Mucosa of rectum (tissue), 2 donors: Measurements from ENCODE around the gene NOCT.

Experiments
- H3K27ac ChIP-seq, 2 donors: one replicate each; pipeline ENCODE4 v1.7.0; 2013; ENCODE audit warnings: inconsistent platforms in 2 of 2, low read depth in 2 of 2, low read length in 2 of 2
- H3K27me3 ChIP-seq, 2 donors: one replicate each; pipeline ENCODE4 v1.7.0; 2013; ENCODE audit warnings: low read length in 2 of 2; ENCODE audit not compliant: control insufficient read depth in 2 of 2, insufficient read depth in 2 of 2
- H3K36me3 ChIP-seq, 2 donors: one replicate each; pipeline ENCODE4 v1.7.0; 2013; ENCODE audit warnings: low read length in 2 of 2; ENCODE audit not compliant: control insufficient read depth in 2 of 2, insufficient read depth in 2 of 2
- H3K4me1 ChIP-seq, 2 donors: one replicate each; pipeline ENCODE4 v1.7.0; 2013; ENCODE audit warnings: low read length in 2 of 2, mild to moderate bottlenecking in 1 of 2; ENCODE audit not compliant: control insufficient read depth in 2 of 2, insufficient read depth in 2 of 2
- H3K4me3 ChIP-seq, 2 donors: one replicate each; pipeline ENCODE4 v1.7.0; 2013; ENCODE audit warnings: low read length in 2 of 2
- H3K9ac ChIP-seq, 2 donors: one replicate each; pipeline ENCODE4 v1.7.0; 2013; ENCODE audit warnings: low read length in 2 of 2, low read depth in 1 of 2, mild to moderate bottlenecking in 1 of 2
- H3K9me3 ChIP-seq, 2 donors: one replicate each; pipeline ENCODE4 v1.7.0; 2013; ENCODE audit warnings: low read length in 2 of 2; ENCODE audit not compliant: control insufficient read depth in 2 of 2
- donor health status: healthy.
- donor health status: Normal muscosa, but diverticular disease.

NOCT gene

GRCh38 chr4:139076016-139076744 lies 60.6 kb downstream of the NOCT start:
- Histone ChIP-seq H3K9ac (no peak overlapping the region), H3K4me3 (no peak overlapping the region), H3K27me3 (no peaks in the 10 kb centered on the region), H3K4me1 (peaks cover under 1 to 1% of the 10 kb centered on the region in 2 donors), H3K36me3 (peaks cover 18 to 21% of the 10 kb centered on the region in 2 donors), H3K27ac (no peak overlapping the region), H3K9me3 (no peaks in the 10 kb centered on the region)

GRCh38 chr4:139077567-139078355 lies 62.2 kb downstream of the NOCT start:
- Histone ChIP-seq H3K4me3 (no peak overlapping the region), H3K9me3 (no peaks in the 10 kb centered on the region), H3K36me3 (peaks cover 2 to 6% of the 10 kb centered on the region in 2 donors), H3K27ac (no peak overlapping the region), H3K4me1 (peaks cover 11 to 14% of the 10 kb centered on the region in 2 donors), H3K9ac (no peak overlapping the region), H3K27me3 (no peaks in the 10 kb centered on the region)

GRCh38 chr4:139078926-139079325 lies 63.3 kb downstream of the NOCT start:
- Histone ChIP-seq H3K9me3 (no peaks in the 10 kb centered on the region), H3K27ac (no peak overlapping the region), H3K4me3 (no peak overlapping the region)

GRCh38 chr4:139082750-139083606 lies 67.4 kb downstream of the NOCT start:
- Histone ChIP-seq H3K4me1 (peaks cover 18 to 19% of the 10 kb centered on the region in 2 donors), H3K9me3 (no peaks in the 10 kb centered on the region), H3K4me3 (peak overlapping the region; percentile 93 to 98), H3K9ac (peak overlapping the region; percentile 91 to 95), H3K36me3 (no peaks in the 10 kb centered on the region), H3K27me3 (no peaks in the 10 kb centered on the region), H3K27ac (peak overlapping the region; percentile 97 to 99)

More at GRCh38 chr4:139078926-139079325, 63.3 kb downstream of the NOCT start:
- peaks cover 11 to 14% of the 10 kb centered on the region in 2 donors for H3K4me1 ChIP-seq
- H3K27me3 ChIP-seq: no peaks in the 10 kb centered on the region
- no peak overlapping the region for H3K9ac ChIP-seq
- no peaks in the 10 kb centered on the region for H3K36me3 ChIP-seq

- peaks cover 18 to 19% of the 10 kb centered on the region in 2 donors for H3K4me1 ChIP-seq
- no peaks in the 10 kb centered on the region for H3K36me3 ChIP-seq
- no peaks in the 10 kb centered on the region for H3K9me3 ChIP-seq
- peak overlapping the region; percentile 97 to 99 for H3K27ac ChIP-seq
- H3K27me3 ChIP-seq: no peaks in the 10 kb centered on the region
- H3K4me3 ChIP-seq: peak overlapping the region; percentile 93 to 98
- peak overlapping the region; percentile 91 to 95 for H3K9ac ChIP-seq
Measured at GRCh38 chr4:139083607-139083955, 68.0 kb downstream of the NOCT start.

GRCh38 chr4:139083956-139084803 lies 68.6 kb downstream of the NOCT start:
- H3K9me3 ChIP-seq: no peaks in the 10 kb centered on the region
- peak overlapping the region; percentile 91 to 95 for H3K9ac ChIP-seq
- H3K4me3 ChIP-seq: peak overlapping the region; percentile 93 to 98
- no peaks in the 10 kb centered on the region for H3K27me3 ChIP-seq
- peaks cover 18 to 19% of the 10 kb centered on the region in 2 donors for H3K4me1 ChIP-seq
- H3K27ac ChIP-seq: peak overlapping the region; percentile 97 to 99
- no peaks in the 10 kb centered on the region for H3K36me3 ChIP-seq

GRCh38 chr4:139084804-139085093 lies 69.2 kb downstream of the NOCT start:
- peak overlapping the region; percentile 97 to 99 for H3K27ac ChIP-seq
- H3K9me3 ChIP-seq: no peaks in the 10 kb centered on the region
- H3K9ac ChIP-seq: peak overlapping the region; percentile 91 to 95
- peak overlapping the region; percentile 79 to 93 for H3K4me3 ChIP-seq
- no peaks in the 10 kb centered on the region for H3K27me3 ChIP-seq
- H3K36me3 ChIP-seq: no peaks in the 10 kb centered on the region
- H3K4me1 ChIP-seq: peaks cover 18 to 19% of the 10 kb centered on the region in 2 donors

- Histone ChIP-seq H3K27me3 (no peaks in the 10 kb centered on the region), H3K4me3 (peak overlapping the region; percentile 79 to 93), H3K4me1 (peaks cover 18 to 19% of the 10 kb centered on the region in 2 donors), H3K9me3 (no peaks in the 10 kb centered on the region), H3K27ac (peak overlapping the region; percentile 97 to 99), H3K9ac (peak overlapping the region; percentile 91 to 95), H3K36me3 (no peaks in the 10 kb centered on the region)
Measured at GRCh38 chr4:139085141-139085540, 69.6 kb downstream of the NOCT start.

- Histone ChIP-seq H3K27ac (no peak overlapping the region), H3K9me3 (no peaks in the 10 kb centered on the region), H3K27me3 (no peaks in the 10 kb centered on the region), H3K4me1 (no peaks in the 10 kb centered on the region), H3K4me3 (no peak overlapping the region), H3K36me3 (no peaks in the 10 kb centered on the region), H3K9ac (no peak overlapping the region)
Measured at GRCh38 chr4:139092271-139092670, 76.7 kb downstream of the NOCT start.
